KOPT-K1 (cell line): ENCODE data around the gene NAA15.
"Not testable (repeated sequence)": the region's sequence is repeated elsewhere in the genome, so short reads cannot be mapped to it uniquely, and the experiment has no call there.

Source experiments
- H3K27ac ChIP-seq: fragments of 200-600 bp; sonication (generic); 2 replicates; pipeline ENCODE4 v1.5.1; 2016; ENCODE audit warnings: antibody characterized with exemption, mild to moderate bottlenecking, low read depth, low read length; ENCODE audit not compliant: poor library complexity, severe bottlenecking
- H3K36me3 ChIP-seq: fragments of 200-600 bp; sonication (generic); 2 replicates; pipeline ENCODE4 v1.5.1; 2017; ENCODE audit warnings: antibody characterized with exemption, mild to moderate bottlenecking, low read length, moderate library complexity; ENCODE audit not compliant: insufficient read depth
- H3K9me3 ChIP-seq: fragments of 200-600 bp; sonication (generic); 2 replicates; pipeline ENCODE4 v1.5.1; 2017; ENCODE audit warnings: antibody characterized with exemption, low read length, mild to moderate bottlenecking; ENCODE audit not compliant: insufficient read depth, poor library complexity, severe bottlenecking

NAA15 gene

DNA sequence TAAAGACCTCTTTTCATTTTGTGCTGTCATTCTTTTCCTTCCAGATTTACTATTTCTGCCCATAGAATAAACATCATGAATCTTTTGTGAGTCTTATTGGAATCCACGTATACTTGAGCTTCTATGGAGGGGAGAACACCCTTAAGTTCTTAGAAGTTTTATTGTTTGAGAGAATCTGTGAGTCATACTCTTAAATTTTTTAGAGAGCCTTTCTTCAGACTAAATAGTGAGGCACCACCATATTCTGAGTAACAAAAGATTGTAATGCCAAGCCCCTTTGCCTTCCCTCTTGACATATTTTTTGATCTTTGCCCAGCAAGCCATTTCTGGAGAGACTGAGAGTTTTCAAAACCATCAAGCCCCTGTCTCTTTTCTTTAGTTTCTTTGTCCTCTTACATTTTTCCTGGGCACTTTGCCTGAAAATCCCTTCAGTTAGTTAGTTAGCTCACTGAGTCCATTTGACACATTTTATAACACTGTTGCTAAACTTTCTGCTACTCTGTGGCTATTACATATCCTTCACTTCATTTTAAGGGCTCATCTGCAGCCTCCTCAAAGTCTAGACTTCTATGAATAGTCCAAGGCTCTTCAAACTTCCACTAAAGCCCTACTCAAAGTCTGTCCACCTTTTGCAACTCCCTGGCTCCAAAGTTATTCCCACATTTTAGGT, 66.3 kb downstream of the NAA15 start:
- Histone ChIP-seq H3K36me3 (peaks cover 98% of the 10 kb centered on the region), H3K9me3 (no peaks in the 10 kb centered on the region), H3K27ac (no peak overlapping the region)

DNA sequence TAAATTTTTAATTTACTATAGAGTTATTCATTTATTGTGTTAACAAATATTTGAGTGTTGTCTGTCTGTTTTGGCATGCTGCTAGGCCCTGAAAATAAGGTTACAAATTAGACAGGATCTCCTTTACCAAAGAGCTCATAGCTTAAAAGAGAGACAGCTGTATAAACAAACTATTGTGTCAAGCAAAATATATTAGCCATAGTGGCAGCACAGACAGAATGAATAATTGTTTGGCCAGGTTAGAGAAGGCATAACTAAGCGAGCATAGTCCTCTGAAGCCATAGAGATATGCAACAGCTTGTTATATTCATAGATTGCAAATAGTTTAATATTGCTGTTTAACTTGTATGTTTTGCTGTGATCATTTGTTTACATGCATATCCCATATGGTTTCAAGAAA, 67.7 kb downstream of the NAA15 start:
- no peaks in the 10 kb centered on the region for H3K9me3 ChIP-seq
- no peak overlapping the region for H3K27ac ChIP-seq
- peaks cover 98% of the 10 kb centered on the region for H3K36me3 ChIP-seq

DNA sequence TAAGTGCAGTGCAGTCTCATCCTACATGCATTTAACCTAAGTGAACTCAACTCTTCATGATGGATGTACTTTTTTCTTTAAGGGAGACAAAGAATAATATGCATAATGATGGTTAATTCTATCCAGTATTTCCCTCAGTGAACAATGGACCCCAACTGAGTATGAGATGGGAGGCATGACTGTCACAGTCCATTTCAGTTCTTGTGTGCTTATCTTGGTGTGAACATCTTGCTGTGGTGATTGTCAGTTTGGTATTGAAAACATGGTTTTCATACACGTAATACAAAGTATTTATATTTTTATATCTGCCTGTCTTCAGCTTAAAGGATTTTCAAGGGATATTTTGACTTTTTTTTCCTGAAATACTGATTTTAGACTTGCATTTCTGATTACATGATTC, 72.9 kb downstream of the NAA15 start:
- Histone ChIP-seq H3K36me3 (peaks cover 100% of the 10 kb centered on the region), H3K9me3 (no peaks in the 10 kb centered on the region), H3K27ac (no peak overlapping the region)

DNA sequence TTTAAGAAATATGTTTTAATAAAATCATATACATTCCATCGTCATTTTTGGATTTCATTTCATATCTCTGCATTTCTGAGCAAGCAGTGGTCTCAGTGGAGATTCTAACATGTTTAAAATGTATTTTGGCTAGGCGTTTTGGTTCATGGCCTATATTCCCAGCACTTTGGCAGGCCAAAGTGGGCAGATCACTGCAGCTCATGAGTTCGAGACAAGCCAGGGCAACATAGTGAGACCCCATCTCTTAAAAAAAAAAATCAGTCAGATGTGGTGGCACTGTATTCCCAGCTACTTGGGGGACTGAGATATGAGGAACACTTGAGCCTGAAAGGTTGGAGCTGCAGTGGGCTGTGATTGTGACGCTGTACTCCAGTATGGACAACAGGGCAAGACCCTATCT, 85.1 kb downstream of the NAA15 start:
- Histone ChIP-seq H3K36me3 (peaks cover 97% of the 10 kb centered on the region), H3K27ac (no peak overlapping the region), H3K9me3 (no peaks in the 10 kb centered on the region)

DNA sequence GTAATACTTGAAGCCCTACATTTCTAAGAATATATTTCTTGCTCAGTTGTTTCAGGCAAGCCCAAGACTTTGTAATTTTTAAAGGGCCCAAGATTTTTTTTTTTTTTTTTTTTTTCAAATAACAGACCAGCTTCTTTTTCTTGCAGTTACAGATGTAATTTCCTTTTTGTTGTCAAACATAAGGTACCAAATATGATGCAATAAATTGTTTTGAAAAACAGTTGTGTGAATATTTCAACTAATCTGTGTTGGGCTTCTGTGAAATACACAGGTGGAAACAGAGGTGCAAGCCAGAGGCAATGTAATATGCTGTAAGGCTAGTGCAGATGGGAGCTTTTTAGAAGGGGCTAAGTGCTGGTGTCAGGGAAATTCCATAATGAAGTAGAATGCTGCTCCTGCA, 87.8 kb downstream of the NAA15 start:
- Histone ChIP-seq H3K27ac (no peak overlapping the region), H3K9me3 (no peaks in the 10 kb centered on the region), H3K36me3 (peaks cover 98% of the 10 kb centered on the region)

DNA sequence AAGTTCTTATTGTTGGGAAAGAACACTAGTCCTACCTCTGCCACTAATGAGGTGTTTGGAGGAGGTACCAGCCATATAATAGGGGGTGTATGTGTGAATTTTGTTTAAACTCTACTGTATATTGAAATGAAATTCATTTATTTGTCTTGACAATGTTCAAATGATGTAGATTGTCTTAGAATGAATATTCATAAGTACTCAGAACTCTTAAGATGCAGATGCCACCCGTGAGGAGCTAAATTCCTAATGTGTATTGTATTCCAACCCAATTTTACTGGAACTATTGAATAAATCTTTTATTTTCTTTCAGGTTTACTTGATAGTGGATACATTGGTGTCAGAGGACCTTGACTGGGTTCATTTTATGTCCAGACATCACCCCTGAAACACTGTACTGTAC, 88.7 kb downstream of the NAA15 start:
- Histone ChIP-seq H3K9me3 (no peaks in the 10 kb centered on the region), H3K36me3 (peaks cover 98% of the 10 kb centered on the region), H3K27ac (no peak overlapping the region)

DNA sequence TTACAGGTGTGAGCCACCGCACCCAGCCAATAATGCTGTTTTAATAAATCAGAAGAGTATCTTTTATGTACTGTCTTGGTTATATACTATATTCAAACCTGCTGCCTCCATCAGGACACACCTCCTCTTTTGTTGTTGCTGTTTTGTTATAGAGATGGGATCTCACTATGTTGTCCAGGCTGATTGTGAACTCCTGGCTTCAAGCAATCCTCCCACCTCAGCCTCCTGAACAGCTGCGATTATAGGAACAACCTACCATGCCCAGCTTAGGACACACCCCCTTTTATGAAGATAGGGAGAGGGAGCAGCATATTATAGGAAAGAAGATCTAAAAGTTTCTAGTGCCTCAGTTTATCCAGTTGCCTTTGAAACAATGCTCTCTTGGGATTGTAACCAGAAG, 90.4 kb downstream of the NAA15 start:
- Histone ChIP-seq H3K36me3 (peaks cover 99% of the 10 kb centered on the region), H3K27ac (no peak overlapping the region)

DNA sequence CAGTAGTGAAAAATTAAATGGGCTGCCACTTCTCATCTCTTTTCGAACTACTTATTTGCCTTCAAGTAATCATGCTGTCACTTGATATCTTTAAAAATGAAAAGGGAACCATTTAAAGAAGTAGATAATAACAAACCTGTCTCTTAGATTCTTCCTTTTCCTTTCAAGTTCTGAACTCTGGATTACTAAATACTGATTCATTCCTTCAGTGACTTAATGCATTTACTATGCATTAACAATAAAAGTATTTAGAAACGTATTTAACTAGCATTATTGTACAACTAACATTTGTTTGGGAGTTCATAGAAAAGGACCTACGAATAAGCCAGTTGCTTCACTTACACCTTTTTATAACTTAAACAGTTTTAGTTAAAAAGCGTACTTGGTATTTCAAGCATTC, 91.5 kb downstream of the NAA15 start:
- Histone ChIP-seq H3K27ac (no peak overlapping the region), H3K36me3 (peaks cover 98% of the 10 kb centered on the region), H3K9me3 (no peaks in the 10 kb centered on the region)

More for the DNA sequence above, 90.4 kb downstream of the NAA15 start:
- H3K9me3 ChIP-seq = no peaks in the 10 kb centered on the region

DNA sequence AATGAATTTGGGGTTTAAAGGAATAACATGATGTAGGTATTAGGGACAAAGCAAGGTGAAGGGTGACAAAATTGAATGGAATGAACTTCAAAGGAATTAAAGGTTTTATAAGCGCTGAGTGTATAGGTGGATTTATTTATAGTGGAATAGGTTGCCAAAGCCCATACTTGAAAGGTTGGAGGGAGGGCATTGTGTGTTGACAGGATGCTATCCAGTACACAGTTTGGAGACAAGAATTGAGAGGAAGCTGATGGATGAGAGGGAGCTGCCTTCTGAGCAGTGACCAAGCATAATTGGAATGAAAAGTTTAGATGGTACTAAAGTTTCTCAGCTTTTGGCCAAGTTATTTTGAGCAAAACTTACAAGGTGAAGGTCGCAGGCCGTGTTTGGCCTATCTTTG, 100.1 kb downstream of the NAA15 start:
- Histone ChIP-seq H3K36me3 (peaks cover 39% of the 10 kb centered on the region), H3K9me3 (no peaks in the 10 kb centered on the region), H3K27ac (no peak overlapping the region)

DNA sequence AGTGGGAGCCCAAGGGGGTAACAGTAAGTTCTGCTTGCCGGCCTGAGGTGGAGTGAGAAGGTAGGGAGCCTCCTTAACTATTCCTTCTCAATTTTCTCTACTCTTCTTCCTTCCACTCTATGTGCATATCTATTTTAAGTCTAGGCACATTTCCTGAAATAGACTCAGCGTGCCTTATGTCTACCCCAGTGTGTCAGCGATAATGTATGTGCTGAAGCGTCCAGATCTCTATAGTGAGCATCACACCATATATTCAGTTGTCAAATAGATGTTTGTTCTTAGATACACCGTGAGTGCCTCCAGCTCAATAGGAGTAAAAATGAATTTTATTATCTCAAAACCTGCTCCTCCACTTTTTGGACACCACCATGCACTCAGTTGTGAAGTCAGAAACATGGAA, 101.1 kb downstream of the NAA15 start:
- peaks cover 32% of the 10 kb centered on the region for H3K36me3 ChIP-seq
- H3K9me3 ChIP-seq = no peaks in the 10 kb centered on the region
- no peak overlapping the region for H3K27ac ChIP-seq

DNA sequence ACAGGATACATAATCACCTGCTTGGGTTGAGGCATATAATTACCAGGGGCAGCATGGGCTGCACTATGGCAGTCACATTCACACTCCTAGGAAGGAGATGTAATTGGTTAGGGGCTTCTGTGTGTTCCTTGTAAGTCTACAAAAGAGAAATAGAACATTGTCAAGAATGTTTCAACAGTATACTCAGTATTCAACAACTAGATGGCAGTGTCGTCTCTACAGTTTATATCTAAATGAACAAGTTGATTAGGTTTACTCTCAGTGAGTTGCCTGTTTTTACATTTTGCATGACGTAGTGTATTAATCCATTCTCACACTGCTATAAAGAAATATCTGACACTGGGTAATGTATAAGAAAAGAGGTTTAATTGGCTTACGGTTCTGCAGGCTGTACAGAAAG, 102.2 kb downstream of the NAA15 start:
- H3K36me3 ChIP-seq = peaks cover 24% of the 10 kb centered on the region
- no peak overlapping the region for H3K27ac ChIP-seq

DNA sequence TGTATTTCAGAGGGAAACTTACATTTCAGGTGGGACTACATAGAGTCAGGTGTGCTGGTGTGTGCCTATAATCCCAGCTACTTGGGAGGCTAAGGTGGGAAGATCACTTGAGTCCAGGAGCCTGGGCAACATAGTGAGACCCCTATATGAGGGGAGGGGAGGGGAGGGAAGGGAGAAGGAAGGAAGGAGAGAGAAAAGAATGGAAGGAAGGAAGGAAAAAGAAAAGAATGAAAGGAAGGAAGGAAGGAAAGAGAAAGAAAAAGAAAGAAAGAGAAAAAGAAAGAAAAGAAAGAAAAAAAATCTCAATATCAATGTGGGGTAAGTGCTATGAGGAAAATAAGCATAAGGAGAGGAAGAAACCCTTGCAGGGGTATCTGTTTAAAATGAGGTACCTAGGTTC, 109.0 kb downstream of the NAA15 start:
- H3K36me3 ChIP-seq = 0 out of 2 replicates have a peak, but pooled peaks cover 5% of the 10 kb centered on the region
- H3K27ac ChIP-seq = no peak overlapping the region
- peaks cover 5% of the 10 kb centered on the region for H3K9me3 ChIP-seq

More for the DNA sequence above, 102.2 kb downstream of the NAA15 start:
- no peaks in the 10 kb centered on the region for H3K9me3 ChIP-seq

DNA sequence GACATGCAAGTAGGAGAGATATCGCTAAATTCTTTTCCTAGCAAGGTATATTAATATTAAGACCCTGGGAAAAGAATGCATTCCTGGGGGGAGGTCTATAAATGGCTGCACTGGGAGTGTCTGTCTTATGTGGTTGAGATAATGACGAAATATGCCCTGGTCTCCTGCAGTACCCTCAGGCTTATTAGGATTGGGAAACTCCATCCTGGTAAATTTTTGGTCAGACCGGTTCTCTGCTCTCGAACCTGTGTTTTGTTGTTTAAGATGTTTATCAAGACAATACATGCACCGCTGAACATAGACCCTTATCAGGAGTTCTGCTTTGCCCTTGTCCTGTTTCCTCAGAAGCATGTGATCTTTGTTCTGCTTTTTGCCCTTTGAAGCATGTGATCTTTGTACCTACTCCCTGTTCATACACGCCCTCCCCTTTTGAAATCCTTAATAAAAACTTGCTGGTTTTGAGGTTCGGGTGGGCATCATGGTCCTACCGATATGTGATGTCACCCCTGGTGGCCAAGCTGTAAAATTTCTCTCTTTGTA, 113.4 kb downstream of the NAA15 start:
- not testable (repeated sequence) for H3K27ac ChIP-seq, H3K9me3 ChIP-seq, H3K36me3 ChIP-seq

DNA sequence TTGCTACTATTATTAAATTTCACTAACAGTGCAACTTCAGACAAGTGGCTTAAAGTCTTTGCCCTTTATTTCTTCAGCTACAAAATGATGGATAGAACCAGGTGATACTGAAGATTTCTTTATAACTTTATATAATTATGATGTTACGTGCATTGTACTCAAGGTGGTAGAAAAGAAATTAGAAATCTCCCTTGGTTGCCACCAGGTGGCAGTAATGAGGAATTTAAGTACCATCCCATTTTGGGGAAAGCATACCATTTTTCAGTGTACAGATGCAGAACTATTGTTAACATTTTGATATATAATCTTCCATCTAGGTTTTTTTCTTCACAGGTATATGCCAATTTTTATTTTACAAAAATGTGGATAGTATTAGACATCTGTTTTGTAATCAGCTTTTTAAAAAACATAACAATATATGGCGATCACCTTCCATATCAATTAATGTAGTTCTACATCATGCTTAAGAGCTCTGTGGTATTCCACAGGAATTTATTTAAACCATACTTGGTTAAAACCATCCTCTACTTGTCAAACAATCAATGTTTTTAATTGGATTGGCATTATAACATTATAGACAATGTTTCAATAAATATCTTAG, 114.9 kb downstream of the NAA15 start:
- Histone ChIP-seq H3K36me3 (no peaks in the 10 kb centered on the region), H3K9me3 (peaks cover 5% of the 10 kb centered on the region), H3K27ac (no peak overlapping the region)

DNA sequence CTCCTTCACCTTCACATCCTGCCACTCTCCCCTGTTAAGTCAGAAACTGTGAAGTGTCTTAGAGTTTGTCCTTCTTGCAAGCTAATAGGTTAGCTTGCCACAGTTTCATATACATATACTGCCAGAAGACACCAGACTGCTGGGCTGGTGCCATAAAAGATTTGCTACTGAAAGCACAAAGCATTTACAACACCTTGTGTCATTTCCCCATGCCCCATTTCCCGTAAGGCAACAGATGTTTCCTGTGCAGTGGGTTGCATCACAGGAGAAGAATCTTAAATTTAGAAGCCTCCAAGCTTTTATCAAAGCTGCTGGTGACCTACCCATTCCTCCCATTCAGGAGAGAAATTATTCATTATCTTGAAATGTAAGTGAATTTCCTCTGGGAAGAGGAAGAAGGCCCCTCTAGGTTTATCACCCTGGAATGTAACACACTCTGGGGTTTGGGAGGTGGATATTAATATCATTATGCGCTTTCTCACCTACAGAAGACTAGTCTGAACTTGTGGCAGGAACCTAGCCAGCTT, 118.1 kb downstream of the NAA15 start:
- Histone ChIP-seq H3K27ac (no peak overlapping the region), H3K9me3 (peaks cover 5% of the 10 kb centered on the region), H3K36me3 (no peaks in the 10 kb centered on the region)

DNA sequence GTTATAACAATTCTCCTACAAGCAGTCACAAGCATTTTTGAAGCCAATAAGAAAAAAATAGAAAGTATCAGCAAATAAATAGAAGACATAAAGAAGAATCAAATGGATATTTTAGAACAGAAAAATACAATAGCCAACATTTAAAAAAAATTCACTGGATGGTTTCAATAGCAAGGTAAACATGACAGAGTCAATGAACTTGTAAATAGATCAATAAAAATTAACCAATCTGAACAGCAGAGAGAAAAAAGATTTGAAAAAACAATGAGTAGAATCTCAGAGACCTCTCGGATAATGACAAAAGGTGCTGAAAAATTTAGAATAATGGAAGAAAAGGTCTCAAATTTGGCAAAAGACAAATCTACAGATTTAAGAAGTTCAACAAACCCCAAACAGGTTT, 119.3 kb downstream of the NAA15 start:
- H3K27ac ChIP-seq = no peak overlapping the region

More for the DNA sequence above, 119.3 kb downstream of the NAA15 start:
- H3K9me3 ChIP-seq = no peaks in the 10 kb centered on the region
- no peaks in the 10 kb centered on the region for H3K36me3 ChIP-seq
